Tibial artery (tissue), 4 donors: ENCODE measurements around the gene PDE7B.

Source experiments
- DNase-seq, 2 donors: peaks; one replicate each; pipeline ENCODE4 v3.0.0-alpha.2; 2019
- H3K27ac ChIP-seq, 2 donors: fragments of 200-600 bp; sonication (generic) in 1 of 2; 1 replicate in 1 of 2; 2 replicates in 1 of 2; pipeline ENCODE4 v1.5.1; 2018 to 2019; ENCODE audit warnings: mild to moderate bottlenecking in 1 of 2
- H3K27me3 ChIP-seq, 2 donors: fragments of 200-600 bp; sonication (generic) in 1 of 2; one replicate each; pipeline versions ENCODE4 v1.5.1 to v1.6.0; 2016 to 2019
- H3K36me3 ChIP-seq, 3 donors: fragments of 200-600 bp; sonication (generic) in 2 of 3; one replicate each; pipeline ENCODE4 v1.5.1; 2016 to 2019; ENCODE audit warnings: mild to moderate bottlenecking in 2 of 3
- H3K4me1 ChIP-seq, 4 donors: fragments of 200-600 bp; sonication (generic) in 2 of 4; 1 replicate in 3 of 4; 2 replicates in 1 of 4; pipeline ENCODE4 v1.5.1; 2016 to 2019
- H3K4me3 ChIP-seq, 2 donors: fragments of 200-600 bp; sonication (generic) in 1 of 2; 1 replicate in 1 of 2; 2 replicates in 1 of 2; pipeline ENCODE4 v1.5.1; 2018 to 2019; ENCODE audit warnings: mild to moderate bottlenecking in 2 of 2
- H3K9me3 ChIP-seq, 3 donors: fragments of 200-600 bp; sonication (generic) in 1 of 3; one replicate each; pipeline ENCODE4 v1.5.1; 2016 to 2019
- intact Hi-C: fragments of 100-400 bp; cut with DNase I; formaldehyde crosslinking; loops from one replicate; pipeline ENCODE4 v1.15.0; 2023; ENCODE audit warnings: low total_unique reads
- TF ChIP-seq, protein P1 (sequence below), 2 experiments: fragments of 200-600 bp in 1 of 2; fragments of 450-650 bp in 1 of 2; IDR thresholded peaks; one replicate each; pipeline ENCODE4 v1.5.1; 2017 to 2019; ENCODE audit warnings: antibody characterized with exemption in 2 of 2, mild to moderate bottlenecking in 1 of 2, moderate library complexity in 1 of 2

The PDE7B gene

GRCh38 chr6:135940616-135941167 is 89.2 kb downstream of the PDE7B start:
- Histone ChIP-seq H3K4me1 (peaks cover 0 to 41% (median 14%) of the 10 kb centered on the region in 4 donors), H3K27me3 (no peaks in the 10 kb centered on the region), H3K27ac (peak overlapping the region; percentile 75 to 82), H3K9me3 (no peaks in the 10 kb centered on the region), H3K36me3 (no peaks in the 10 kb centered on the region), H3K4me3 (no peak overlapping the region)
- intact Hi-C loops = loop anchor here (10.0 kb wide), 1 partner anchor 396 kb away; no protein-coding TSS in a partner anchor
- DNase-seq = no peak
- TF ChIP-seq, protein P1, sequence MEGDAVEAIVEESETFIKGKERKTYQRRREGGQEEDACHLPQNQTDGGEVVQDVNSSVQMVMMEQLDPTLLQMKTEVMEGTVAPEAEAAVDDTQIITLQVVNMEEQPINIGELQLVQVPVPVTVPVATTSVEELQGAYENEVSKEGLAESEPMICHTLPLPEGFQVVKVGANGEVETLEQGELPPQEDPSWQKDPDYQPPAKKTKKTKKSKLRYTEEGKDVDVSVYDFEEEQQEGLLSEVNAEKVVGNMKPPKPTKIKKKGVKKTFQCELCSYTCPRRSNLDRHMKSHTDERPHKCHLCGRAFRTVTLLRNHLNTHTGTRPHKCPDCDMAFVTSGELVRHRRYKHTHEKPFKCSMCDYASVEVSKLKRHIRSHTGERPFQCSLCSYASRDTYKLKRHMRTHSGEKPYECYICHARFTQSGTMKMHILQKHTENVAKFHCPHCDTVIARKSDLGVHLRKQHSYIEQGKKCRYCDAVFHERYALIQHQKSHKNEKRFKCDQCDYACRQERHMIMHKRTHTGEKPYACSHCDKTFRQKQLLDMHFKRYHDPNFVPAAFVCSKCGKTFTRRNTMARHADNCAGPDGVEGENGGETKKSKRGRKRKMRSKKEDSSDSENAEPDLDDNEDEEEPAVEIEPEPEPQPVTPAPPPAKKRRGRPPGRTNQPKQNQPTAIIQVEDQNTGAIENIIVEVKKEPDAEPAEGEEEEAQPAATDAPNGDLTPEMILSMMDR (IDR thresholded peaks at IDR 0.05) = no peak

DNA sequence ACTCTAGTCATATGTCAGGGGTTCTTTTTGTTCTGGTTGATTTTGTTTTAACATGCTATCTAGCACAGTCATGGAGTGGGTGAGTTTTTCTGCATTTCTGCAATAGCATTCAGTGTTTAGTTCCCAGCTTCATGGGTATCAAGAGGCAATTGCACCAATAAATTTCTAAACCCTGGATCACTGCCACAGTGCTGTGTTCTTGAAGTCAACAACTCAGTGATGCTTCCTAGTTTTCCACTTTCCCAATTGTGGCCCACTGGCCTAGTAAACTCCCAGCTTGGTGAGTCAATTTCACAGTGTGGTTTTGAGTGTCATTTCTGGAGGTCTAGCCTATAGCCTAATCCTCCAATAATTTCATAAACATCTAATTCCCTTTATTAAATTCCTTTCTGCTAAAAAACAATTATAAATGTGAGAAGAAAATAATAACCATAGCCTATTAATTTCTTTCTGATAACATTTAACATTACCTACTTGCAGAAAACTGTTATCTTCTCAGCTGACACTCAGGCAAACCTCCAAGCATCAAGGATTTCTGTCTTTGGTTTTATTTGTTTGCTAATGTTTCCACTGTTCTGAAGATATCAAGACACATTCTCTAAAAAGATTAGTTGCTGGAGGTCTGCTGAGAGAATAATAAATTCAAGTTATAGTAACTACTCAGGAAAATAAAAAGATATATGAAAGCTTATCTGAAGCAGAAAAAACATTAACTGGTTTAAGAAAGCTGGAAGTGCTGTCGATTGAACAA is 89.9 kb downstream of the PDE7B start:
- no peaks in the 10 kb centered on the region for H3K36me3 ChIP-seq
- H3K27me3 ChIP-seq = no peaks in the 10 kb centered on the region
- H3K4me1 ChIP-seq = peaks cover 0 to 33% (median 7%) of the 10 kb centered on the region in 4 donors
- no peak overlapping the region for H3K4me3 ChIP-seq
- no peaks in the 10 kb centered on the region for H3K9me3 ChIP-seq
- no peak for DNase-seq
- intact Hi-C loops = loop anchor here (10.0 kb wide), 1 partner anchor 397 kb away; no protein-coding TSS in a partner anchor
- H3K27ac ChIP-seq = no peak overlapping the region
- TF ChIP-seq, protein P1 (IDR thresholded peaks at IDR 0.05) = no peak

DNA sequence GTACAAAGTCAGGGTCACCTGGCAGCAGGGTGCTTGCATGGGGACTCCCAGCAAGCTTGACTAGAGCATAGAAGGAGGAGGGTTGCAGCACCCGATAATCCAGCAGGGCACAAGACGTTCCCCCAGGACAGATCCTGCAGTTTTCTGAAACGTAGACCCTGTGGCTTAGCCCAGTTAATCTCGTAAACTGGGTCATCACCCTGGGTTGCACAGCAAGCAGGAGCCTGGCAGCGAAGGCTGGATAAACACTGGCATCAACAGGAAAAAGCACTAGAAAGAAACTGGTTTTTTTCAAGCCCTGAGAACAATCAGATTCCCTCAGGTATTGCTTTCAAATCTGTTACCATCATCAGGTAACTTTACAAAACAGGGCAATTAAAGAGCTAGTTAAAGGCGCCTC is 92.6 kb downstream of the PDE7B start:
- no peaks in the 10 kb centered on the region for H3K9me3 ChIP-seq
- no peak overlapping the region for H3K4me3 ChIP-seq
- H3K36me3 ChIP-seq = no peaks in the 10 kb centered on the region
- no peak for DNase-seq
- intact Hi-C loops = loop anchor here (10.0 kb wide), 1 partner anchor 399 kb away; no protein-coding TSS in a partner anchor
- no peaks in the 10 kb centered on the region for H3K27me3 ChIP-seq
- peaks cover 0 to 10% (median 0%) of the 10 kb centered on the region in 4 donors for H3K4me1 ChIP-seq
- H3K27ac ChIP-seq = no peak overlapping the region
- TF ChIP-seq, protein P1 (IDR thresholded peaks at IDR 0.05) = no peak

GRCh38 chr6:135946674-135947073 is 95.2 kb downstream of the PDE7B start:
- no peak for DNase-seq
- TF ChIP-seq, protein P1 (IDR thresholded peaks at IDR 0.05) = no peak
- intact Hi-C loops = loop anchor here (10.0 kb wide), 1 partner anchor 402 kb away; no protein-coding TSS in a partner anchor
- no peaks in the 10 kb centered on the region for H3K36me3 ChIP-seq
- H3K9me3 ChIP-seq = no peaks in the 10 kb centered on the region
- H3K27ac ChIP-seq = no peak overlapping the region
- H3K27me3 ChIP-seq = no peaks in the 10 kb centered on the region
- no peaks in the 10 kb centered on the region for H3K4me1 ChIP-seq
- H3K4me3 ChIP-seq = no peak overlapping the region

DNA sequence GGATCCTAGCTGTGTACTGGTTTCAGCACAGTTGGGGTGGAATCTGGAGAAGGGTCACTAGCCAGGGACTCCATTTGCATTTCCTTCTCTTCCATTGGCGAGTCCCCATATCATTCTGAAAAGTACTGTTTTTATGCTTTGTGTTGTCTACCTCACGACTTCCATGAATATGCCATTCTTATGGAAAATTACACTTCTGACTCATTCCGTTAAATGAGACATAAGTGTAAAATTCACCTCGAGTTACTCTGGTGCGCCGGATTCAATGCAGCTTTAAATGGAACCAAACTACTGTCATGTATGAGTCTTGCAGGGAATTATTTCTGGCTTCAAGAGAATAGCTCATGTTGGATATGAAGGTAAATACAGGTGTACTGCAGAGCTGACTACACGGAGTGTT is 99.2 kb downstream of the PDE7B start:
- Histone ChIP-seq H3K27me3 (no peaks in the 10 kb centered on the region), H3K4me3 (no peak overlapping the region), H3K36me3 (no peaks in the 10 kb centered on the region), H3K9me3 (no peaks in the 10 kb centered on the region), H3K27ac (no peak overlapping the region), H3K4me1 (no peaks in the 10 kb centered on the region)
- intact Hi-C loops = no loop called here
- TF ChIP-seq, protein P1 (IDR thresholded peaks at IDR 0.05) = no peak
- no peak for DNase-seq
